Ascending aorta (tissue), 2 donors: ENCODE data around the gene PGM3. TPM values are rescaled to one million over a fixed set of nuclear protein-coding genes. Genes with fewer than 3 reads are reported as not detected.

ENCODE experiments used
- DNase-seq, 2 donors: peaks; one replicate each; pipeline ENCODE4 v3.0.0-alpha.2; 2019; ENCODE audit warnings: low spot score in 2 of 2
- H3K27ac ChIP-seq, 2 donors: fragments of 200-600 bp; sonication (generic); one replicate each; pipeline ENCODE4 v1.5.1; 2016 to 2017; ENCODE audit warnings: mild to moderate bottlenecking in 1 of 2
- H3K27me3 ChIP-seq: fragments of 200-600 bp; sonication (generic); one replicate; pipeline ENCODE4 v1.5.1; 2017
- H3K36me3 ChIP-seq, 2 donors: fragments of 200-600 bp; sonication (generic); one replicate each; pipeline ENCODE4 v1.5.1; 2016
- H3K4me1 ChIP-seq, 2 donors: fragments of 200-600 bp; sonication (generic); one replicate each; pipeline ENCODE4 v1.5.1; 2016 to 2017; ENCODE audit warnings: mild to moderate bottlenecking in 1 of 2
- H3K4me3 ChIP-seq, 2 donors: fragments of 200-600 bp; sonication (generic); one replicate each; pipeline ENCODE4 v1.5.1; 2016 to 2017; ENCODE audit warnings: mild to moderate bottlenecking in 1 of 2
- H3K9me3 ChIP-seq, 2 donors: fragments of 200-600 bp; sonication (generic); one replicate each; pipeline ENCODE4 v1.5.1; 2016
- CTCF ChIP-seq, 3 experiments: fragments of 200-600 bp in 2 of 3; fragments of 450-650 bp in 1 of 3; sonication (generic) in 2 of 3; IDR thresholded peaks; one replicate each; pipeline ENCODE4 v1.5.1; 2016 to 2019; ENCODE audit warnings: antibody characterized with exemption in 3 of 3, mild to moderate bottlenecking in 1 of 3, moderate library complexity in 1 of 3
- intact Hi-C: fragments of 100-400 bp; cut with DNase I; formaldehyde crosslinking; loops from one replicate; pipeline ENCODE4 v1.15.1; 2023
- total RNA-seq: library from RNA; depleted of rRNA; stranded (reverse); fragments of >200 nt; gene quantifications from one replicate; pipeline ENCODE4 v1.1.0, GENCODE V29; 2016

PGM3 gene
- total RNA-seq, 1 donor from 2014 or later, result 17.9 TPM

DNA sequence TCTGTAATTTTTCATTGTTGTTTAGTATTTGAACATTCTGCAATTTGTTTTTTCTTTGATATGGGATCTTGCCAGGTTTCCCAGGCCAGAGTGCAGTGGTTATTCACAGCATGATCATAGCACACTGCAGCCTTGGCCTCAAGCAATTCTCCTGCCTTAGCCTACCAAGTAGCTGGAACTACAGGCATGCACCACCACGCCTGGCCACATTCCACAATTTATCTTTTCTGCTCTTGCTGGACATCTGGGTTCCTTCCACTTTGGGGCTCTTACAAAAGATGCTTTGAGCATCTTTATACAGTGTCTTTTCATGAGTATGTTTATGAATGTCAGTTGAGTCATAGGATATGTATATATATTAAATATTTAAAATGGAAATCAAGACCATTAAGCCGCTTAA lies 42.0 kb downstream of the PGM3 start:
- TF ChIP-seq CTCF (IDR thresholded peaks at IDR 0.05), result no peak
- no peaks in the 10 kb centered on the region for H3K27me3 ChIP-seq
- no peak overlapping the region for H3K4me3 ChIP-seq
- peaks cover 41 to 44% of the 10 kb centered on the region in 2 donors for H3K36me3 ChIP-seq
- no peak overlapping the region for H3K27ac ChIP-seq
- H3K4me1 ChIP-seq, result no peaks in the 10 kb centered on the region
- intact Hi-C loops, result no loop called here
- DNase-seq, result no peak
- no peaks in the 10 kb centered on the region for H3K9me3 ChIP-seq

- Histone ChIP-seq H3K36me3 (peaks cover 44 to 57% of the 10 kb centered on the region in 2 donors), H3K4me3 (no peak overlapping the region), H3K27me3 (no peaks in the 10 kb centered on the region), H3K27ac (no peak overlapping the region), H3K9me3 (no peaks in the 10 kb centered on the region), H3K4me1 (no peaks in the 10 kb centered on the region)
- intact Hi-C loops, result no loop called here
- TF ChIP-seq CTCF (IDR thresholded peaks at IDR 0.05), result no peak
- DNase-seq, result no peak
Measured at GRCh38 chr6:83138758-83139157, 54.3 kb downstream of the PGM3 start.

- Histone ChIP-seq H3K27ac (no peak overlapping the region), H3K36me3 (peaks cover 39 to 51% of the 10 kb centered on the region in 2 donors), H3K4me1 (no peaks in the 10 kb centered on the region), H3K27me3 (no peaks in the 10 kb centered on the region), H3K9me3 (no peaks in the 10 kb centered on the region), H3K4me3 (no peak overlapping the region)
- intact Hi-C loops, result no loop called here
- TF ChIP-seq CTCF (IDR thresholded peaks at IDR 0.05), result no peak
- DNase-seq, result no peak
Measured at GRCh38 chr6:83138118-83138722, 54.8 kb downstream of the PGM3 start.

- H3K4me3 ChIP-seq, result no peak overlapping the region
- H3K9me3 ChIP-seq, result no peaks in the 10 kb centered on the region
- no peak overlapping the region for H3K27ac ChIP-seq
- DNase-seq, result no peak
- peaks cover 40 to 65% of the 10 kb centered on the region in 2 donors for H3K36me3 ChIP-seq
- no peak for TF ChIP-seq CTCF (IDR thresholded peaks at IDR 0.05)
- H3K4me1 ChIP-seq, result no peaks in the 10 kb centered on the region
- no peaks in the 10 kb centered on the region for H3K27me3 ChIP-seq
- intact Hi-C loops, result no loop called here
Measured at GRCh38 chr6:83132121-83132520, 60.9 kb downstream of the PGM3 start.

- TF ChIP-seq CTCF (IDR thresholded peaks at IDR 0.05), result no peak
- no peaks in the 10 kb centered on the region for H3K4me1 ChIP-seq
- no peak overlapping the region for H3K4me3 ChIP-seq
- DNase-seq, result no peak
- intact Hi-C loops, result no loop called here
- H3K9me3 ChIP-seq, result no peaks in the 10 kb centered on the region
- H3K27me3 ChIP-seq, result no peaks in the 10 kb centered on the region
- H3K36me3 ChIP-seq, result peaks cover 49 to 84% of the 10 kb centered on the region in 2 donors
- no peak overlapping the region for H3K27ac ChIP-seq
Measured at GRCh38 chr6:83127976-83128375, 65.1 kb downstream of the PGM3 start.

DNA sequence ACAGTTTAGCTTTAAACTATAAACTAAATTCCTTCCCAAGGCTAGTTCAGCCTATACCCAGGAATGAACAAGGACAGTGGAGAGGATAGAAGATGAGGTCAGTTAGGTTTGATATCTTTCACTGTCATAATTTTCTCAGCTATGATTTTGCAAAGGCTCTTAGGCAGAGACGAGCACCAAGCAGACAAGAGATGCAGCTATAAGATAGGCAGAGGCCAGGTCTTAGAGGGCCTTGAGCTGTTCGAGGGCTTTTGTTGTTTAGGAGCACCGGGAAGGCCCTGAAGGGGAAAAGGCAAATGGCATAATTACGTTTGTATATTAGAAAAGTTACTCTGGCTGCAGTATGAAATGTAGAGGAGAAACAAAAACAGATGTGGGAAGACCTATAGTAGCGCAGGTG lies 65.8 kb downstream of the PGM3 start:
- Histone ChIP-seq H3K27ac (no peak overlapping the region), H3K9me3 (no peaks in the 10 kb centered on the region), H3K4me1 (no peaks in the 10 kb centered on the region), H3K27me3 (no peaks in the 10 kb centered on the region), H3K4me3 (no peak overlapping the region), H3K36me3 (peaks cover 46 to 82% of the 10 kb centered on the region in 2 donors)
- intact Hi-C loops, result no loop called here
- TF ChIP-seq CTCF (IDR thresholded peaks at IDR 0.05), result no peak
- no peak for DNase-seq
